ENCODE data around the gene CDT1.

Gene CDT1

DNA sequence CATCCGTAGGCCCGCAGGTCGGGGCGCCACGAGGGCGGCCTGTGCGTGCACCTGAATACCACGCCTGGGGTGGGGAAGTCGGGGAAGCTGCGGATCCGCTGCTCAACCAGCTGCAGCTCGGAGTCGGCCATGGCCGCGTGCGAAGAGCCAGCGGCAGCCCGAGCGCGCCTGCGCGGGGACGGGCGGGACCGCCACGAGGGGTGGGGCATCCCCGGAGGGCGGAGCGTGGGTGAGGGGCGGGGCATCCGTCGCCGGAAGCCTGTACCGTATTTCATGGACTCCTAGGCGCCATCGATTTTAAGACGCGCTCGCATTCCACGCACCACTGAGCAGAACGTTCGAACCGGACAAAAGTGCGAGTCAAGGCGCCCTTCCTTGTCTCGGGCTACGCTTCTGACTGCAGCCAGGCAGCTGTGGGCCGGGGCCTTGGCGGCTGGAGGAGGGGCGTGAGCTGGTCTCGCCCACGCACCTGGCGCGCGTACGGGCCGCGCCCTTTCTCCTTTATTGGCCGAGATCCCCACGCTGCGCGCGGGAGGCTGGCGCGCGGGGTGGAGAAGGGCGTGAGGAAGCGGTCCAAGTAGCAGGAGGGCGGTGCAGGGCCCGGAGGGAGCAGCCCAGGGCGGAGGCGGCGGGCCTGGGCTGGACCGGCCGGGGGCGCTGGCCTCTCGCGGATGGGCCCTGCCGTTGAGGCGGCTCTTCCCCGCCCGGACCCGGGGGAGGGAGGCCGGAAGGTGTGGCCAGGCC lies 8.4 kb downstream of the CDT1 start, which contains the start of gene APRT:
APRT (minus strand) TSS at position 160 of the 744 bp plus-strand sequence; CDS start at position 131, 29 bp downstream.
- TF ChIP-seq, protein P1, sequence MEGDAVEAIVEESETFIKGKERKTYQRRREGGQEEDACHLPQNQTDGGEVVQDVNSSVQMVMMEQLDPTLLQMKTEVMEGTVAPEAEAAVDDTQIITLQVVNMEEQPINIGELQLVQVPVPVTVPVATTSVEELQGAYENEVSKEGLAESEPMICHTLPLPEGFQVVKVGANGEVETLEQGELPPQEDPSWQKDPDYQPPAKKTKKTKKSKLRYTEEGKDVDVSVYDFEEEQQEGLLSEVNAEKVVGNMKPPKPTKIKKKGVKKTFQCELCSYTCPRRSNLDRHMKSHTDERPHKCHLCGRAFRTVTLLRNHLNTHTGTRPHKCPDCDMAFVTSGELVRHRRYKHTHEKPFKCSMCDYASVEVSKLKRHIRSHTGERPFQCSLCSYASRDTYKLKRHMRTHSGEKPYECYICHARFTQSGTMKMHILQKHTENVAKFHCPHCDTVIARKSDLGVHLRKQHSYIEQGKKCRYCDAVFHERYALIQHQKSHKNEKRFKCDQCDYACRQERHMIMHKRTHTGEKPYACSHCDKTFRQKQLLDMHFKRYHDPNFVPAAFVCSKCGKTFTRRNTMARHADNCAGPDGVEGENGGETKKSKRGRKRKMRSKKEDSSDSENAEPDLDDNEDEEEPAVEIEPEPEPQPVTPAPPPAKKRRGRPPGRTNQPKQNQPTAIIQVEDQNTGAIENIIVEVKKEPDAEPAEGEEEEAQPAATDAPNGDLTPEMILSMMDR (IDR thresholded peaks at IDR 0.05) = peak in 1 of 2 experiments; percentile 20
- Histone ChIP-seq H3K4me3 (peak within 1 kb of the TSS; percentile 77 to 93), H3K27me3 (no peaks in the 10 kb centered on the region), H3K36me3 (peaks cover 0 to 32% (median 13%) of the 10 kb centered on the region in 3 donors), H3K4me1 (peaks cover 0 to 33% (median 26%) of the 10 kb centered on the region in 4 donors), H3K9me3 (no peaks in the 10 kb centered on the region), H3K27ac (peak within 1 kb of the TSS; percentile 90 to 91)
- peak; percentile 90 to 97 for DNase-seq
- intact Hi-C loops (cut with DNase I; ENCODE audit: low total_unique reads) = loop anchor here (10.0 kb wide), 1 partner anchor 237 kb away; the partner anchor contains the start of gene ZC3H18

DNA sequence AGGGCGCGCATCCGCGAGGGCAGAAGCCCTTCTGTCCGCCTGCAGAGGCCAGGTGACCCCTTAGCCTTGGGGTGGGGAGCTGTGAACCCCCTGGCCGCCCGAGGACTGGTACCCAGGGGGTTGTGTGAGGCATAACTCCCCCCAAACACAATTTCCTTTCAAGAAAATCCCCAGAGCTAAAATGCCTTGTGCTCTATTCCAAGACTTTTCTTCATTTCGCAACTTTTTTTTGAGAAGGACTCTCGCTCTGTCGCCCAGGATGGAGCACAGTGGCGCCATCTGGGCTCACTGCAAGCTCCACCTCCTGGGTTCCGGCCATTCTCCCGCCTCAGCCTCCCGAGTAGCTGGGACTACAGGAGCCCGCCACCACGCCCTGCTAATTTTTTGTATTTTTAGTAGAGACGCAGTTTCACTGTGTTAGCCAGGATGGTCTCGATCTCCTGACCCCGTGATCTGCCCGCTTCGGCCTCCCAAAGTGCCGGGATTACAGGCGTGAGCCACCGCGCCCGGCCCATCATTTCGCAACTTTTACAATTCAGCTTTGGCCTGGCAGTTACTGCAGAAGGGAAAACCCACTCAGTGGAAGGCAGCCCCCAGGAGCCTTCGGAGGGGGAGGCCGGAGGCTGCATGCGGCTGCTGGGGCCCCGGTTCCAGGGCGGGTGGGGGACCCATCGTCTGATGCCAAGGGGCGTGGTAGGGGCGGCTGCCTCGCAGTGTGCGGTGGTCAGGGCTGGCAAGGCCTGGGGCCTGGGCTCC lies 9.1 kb downstream of the CDT1 start:
- H3K36me3 ChIP-seq = peaks cover 0 to 25% (median 13%) of the 10 kb centered on the region in 3 donors
- no peaks in the 10 kb centered on the region for H3K9me3 ChIP-seq
- peak overlapping the region; percentile 77 to 93 for H3K4me3 ChIP-seq
- intact Hi-C loops (cut with DNase I; ENCODE audit: low total_unique reads) = loop anchor here (1.0 to 10.0 kb wide), 2 partner anchors 43 to 238 kb away; partner anchors contain the start of gene ZC3H18
- no peaks in the 10 kb centered on the region for H3K27me3 ChIP-seq
- peaks cover 0 to 33% (median 26%) of the 10 kb centered on the region in 4 donors for H3K4me1 ChIP-seq
- H3K27ac ChIP-seq = peak overlapping the region; percentile 90 to 91
- peak; percentile 64 to 88 for DNase-seq
- TF ChIP-seq, protein P1 (IDR thresholded peaks at IDR 0.05) = no peak

DNA sequence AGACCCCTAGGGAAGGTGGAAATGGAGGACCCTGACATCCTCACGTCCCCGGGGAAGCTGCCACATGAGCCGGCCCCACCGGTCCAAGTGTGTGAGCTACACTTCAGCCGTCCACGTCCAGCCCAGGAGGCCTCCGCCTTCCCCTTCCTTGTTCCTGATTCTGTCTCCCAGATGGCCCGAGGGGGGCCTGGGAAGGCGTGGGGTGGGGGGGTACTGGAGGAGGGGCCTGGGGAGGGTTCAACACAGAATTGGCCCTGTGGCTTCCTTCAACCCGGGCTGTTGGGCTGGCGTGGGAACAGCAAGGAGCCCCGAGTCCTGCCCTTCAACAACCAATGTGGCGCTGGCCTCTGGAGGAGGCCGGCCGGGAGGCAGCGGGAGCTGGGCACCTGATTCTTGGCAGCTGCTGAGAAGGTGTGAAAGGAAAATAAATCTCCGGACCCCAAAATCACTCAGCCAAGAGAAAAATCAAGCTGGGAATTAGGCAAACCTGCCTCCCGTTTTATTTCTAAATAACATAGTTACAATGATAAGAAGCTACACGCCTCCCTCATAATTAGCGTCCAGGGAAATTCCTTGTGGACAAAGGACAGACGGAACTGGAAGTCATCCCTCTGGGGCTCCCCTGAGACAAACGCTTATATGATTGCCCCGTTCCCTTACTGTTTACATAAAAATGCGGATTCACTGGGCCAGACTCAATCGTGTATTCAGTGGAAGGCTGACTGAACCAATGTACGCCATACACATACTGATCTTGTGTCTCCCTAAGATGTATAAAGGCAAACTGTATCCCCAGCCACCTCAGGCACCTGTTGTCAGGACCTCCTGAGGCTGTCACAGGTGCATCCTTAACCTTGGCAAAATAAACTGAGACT lies 9.9 kb downstream of the CDT1 start:
- peaks cover 0 to 33% (median 26%) of the 10 kb centered on the region in 4 donors for H3K4me1 ChIP-seq
- no peak overlapping the region for H3K4me3 ChIP-seq
- peak overlapping the region; percentile 90 to 91 for H3K27ac ChIP-seq

DNA sequence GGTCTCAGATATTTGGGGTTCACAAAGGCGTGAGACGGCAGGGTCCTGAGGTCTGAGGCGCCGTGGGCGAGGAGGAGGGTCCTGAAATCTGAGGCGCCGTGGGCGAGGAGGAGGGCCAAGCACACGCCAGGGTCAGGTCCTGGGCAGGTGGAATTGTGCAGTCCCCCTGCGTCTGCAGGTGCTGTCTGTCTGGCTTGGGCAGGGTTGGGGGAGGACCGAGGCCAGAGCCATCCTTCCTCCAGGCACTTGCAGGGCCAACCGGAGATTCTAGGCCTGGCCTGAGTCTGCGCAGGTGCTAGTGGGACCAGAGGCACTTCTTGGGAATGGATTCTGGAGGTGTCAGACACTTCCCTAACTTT lies 10.5 kb downstream of the CDT1 start:
- Histone ChIP-seq H3K27me3 (no peaks in the 10 kb centered on the region), H3K4me3 (no peak overlapping the region), H3K4me1 (peaks cover 0 to 33% (median 26%) of the 10 kb centered on the region in 4 donors), H3K27ac (no peak overlapping the region), H3K9me3 (no peaks in the 10 kb centered on the region), H3K36me3 (peaks cover 0 to 11% (median 9%) of the 10 kb centered on the region in 3 donors)
- TF ChIP-seq, protein P1 (IDR thresholded peaks at IDR 0.05) = no peak
- intact Hi-C loops (cut with DNase I; ENCODE audit: low total_unique reads) = loop anchor here (10.0 kb wide), 1 partner anchor 239 kb away; the partner anchor contains the start of gene ZC3H18
- DNase-seq = no peak

More for the DNA sequence above, 9.9 kb downstream of the CDT1 start:
- no peak for DNase-seq
- peaks cover 0 to 17% (median 13%) of the 10 kb centered on the region in 3 donors for H3K36me3 ChIP-seq
- H3K27me3 ChIP-seq = no peaks in the 10 kb centered on the region
- TF ChIP-seq, protein P1 (IDR thresholded peaks at IDR 0.05) = no peak
- no peaks in the 10 kb centered on the region for H3K9me3 ChIP-seq
- intact Hi-C loops (cut with DNase I; ENCODE audit: low total_unique reads) = loop anchor here (1.0 to 10.0 kb wide), 2 partner anchors 42 to 239 kb away; partner anchors contain the start of gene ZC3H18

DNA sequence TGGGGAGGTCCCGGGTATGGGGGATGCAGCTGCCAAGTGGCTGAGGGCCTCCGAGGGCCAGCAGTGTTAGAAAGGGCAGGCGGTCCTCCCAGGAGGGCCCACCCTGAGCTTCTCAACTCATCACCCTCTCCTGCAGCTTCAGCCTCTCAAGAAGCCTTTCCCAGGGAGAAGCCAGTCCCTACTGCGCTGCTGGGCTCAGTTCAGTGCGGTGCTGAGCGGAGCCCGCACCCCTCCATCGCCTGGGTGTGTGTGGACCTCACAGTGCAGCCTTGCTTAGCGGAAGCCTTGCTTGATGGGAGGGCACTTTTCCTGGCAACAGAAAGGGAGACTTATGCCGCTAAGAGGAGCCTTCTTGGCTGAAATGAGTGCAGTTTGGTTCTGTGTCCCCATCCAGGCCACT lies 11.6 kb downstream of the CDT1 start:
- Histone ChIP-seq H3K4me1 (peaks cover 0 to 24% (median 19%) of the 10 kb centered on the region in 4 donors), H3K27ac (no peak overlapping the region), H3K36me3 (peaks cover 0 to under 1% (median 0%) of the 10 kb centered on the region in 3 donors), H3K27me3 (no peaks in the 10 kb centered on the region), H3K4me3 (no peak overlapping the region), H3K9me3 (no peaks in the 10 kb centered on the region)
- DNase-seq = no peak
- TF ChIP-seq, protein P1 (IDR thresholded peaks at IDR 0.05) = no peak
- intact Hi-C loops (cut with DNase I; ENCODE audit: low total_unique reads) = loop anchor here (10.0 kb wide), 1 partner anchor 240 kb away; the partner anchor contains the start of gene ZC3H18

All from tibial artery (tissue), 4 donors.